Liver (tissue), 3 donors: ENCODE measurements around the gene CNKSR3.

Source experiments
- FOXA1 ChIP-seq: IDR thresholded peaks from 2 replicates; pipeline ENCODE4 v1.6.1; 2016; ENCODE audit warnings: antibody characterized with exemption
- GABPA ChIP-seq, 2 donors: IDR thresholded peaks in 1 of 2; conservative IDR thresholded peaks in 1 of 2; 2 replicates each; pipeline ENCODE4 v1.6.1; 2016; ENCODE audit warnings: antibody characterized with exemption in 2 of 2, mild to moderate bottlenecking in 1 of 2, moderate library complexity in 1 of 2
- JUND ChIP-seq, 2 donors: IDR thresholded peaks; 2 replicates each; pipeline ENCODE4 v1.6.1; 2016; ENCODE audit warnings: antibody characterized with exemption in 2 of 2
- NR2F2 ChIP-seq: IDR thresholded peaks from 2 replicates; pipeline ENCODE4 v1.6.1; 2016; ENCODE audit warnings: antibody characterized with exemption
- TAF1 ChIP-seq: conservative IDR thresholded peaks from 2 replicates; pipeline ENCODE4 v1.6.1; 2016; ENCODE audit warnings: antibody characterized with exemption, mild to moderate bottlenecking
- TF ChIP-seq, protein P1 (sequence below): fragments of 150-350 bp; IDR thresholded peaks from 2 replicates; pipeline ENCODE4 v1.5.1; 2017; ENCODE audit warnings: improper control_type of control experiment, low read depth, low read length; ENCODE audit not compliant: missing input control
- TF ChIP-seq, protein P2 (sequence below): IDR thresholded peaks from 2 replicates; pipeline ENCODE4 v1.6.1; 2016; ENCODE audit warnings: antibody characterized with exemption
- donor health status: healthy.
- donor health status: healthy.

DNA sequence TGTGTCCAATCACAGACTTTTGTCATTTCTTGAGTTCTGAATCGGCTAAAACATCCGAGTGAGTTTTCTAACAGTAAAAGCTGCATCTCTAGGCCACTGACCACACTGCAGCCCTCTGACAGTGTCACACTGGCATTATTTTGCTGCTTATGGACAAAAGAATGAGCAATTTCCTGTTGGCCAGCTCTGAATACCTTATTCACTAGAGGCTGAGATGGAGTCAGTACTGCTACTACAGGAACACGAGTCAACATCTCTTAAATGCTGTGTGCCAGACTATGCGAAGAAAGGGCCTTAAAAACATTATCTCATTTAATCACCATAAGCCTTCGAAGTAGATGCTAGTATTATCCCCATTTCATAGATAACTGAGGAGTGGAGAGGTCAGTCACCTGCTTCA, 111.4 kb downstream of the CNKSR3 start:
- no peak for TF ChIP-seq FOXA1
- TF ChIP-seq, protein P1, sequence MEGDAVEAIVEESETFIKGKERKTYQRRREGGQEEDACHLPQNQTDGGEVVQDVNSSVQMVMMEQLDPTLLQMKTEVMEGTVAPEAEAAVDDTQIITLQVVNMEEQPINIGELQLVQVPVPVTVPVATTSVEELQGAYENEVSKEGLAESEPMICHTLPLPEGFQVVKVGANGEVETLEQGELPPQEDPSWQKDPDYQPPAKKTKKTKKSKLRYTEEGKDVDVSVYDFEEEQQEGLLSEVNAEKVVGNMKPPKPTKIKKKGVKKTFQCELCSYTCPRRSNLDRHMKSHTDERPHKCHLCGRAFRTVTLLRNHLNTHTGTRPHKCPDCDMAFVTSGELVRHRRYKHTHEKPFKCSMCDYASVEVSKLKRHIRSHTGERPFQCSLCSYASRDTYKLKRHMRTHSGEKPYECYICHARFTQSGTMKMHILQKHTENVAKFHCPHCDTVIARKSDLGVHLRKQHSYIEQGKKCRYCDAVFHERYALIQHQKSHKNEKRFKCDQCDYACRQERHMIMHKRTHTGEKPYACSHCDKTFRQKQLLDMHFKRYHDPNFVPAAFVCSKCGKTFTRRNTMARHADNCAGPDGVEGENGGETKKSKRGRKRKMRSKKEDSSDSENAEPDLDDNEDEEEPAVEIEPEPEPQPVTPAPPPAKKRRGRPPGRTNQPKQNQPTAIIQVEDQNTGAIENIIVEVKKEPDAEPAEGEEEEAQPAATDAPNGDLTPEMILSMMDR = no peak
- no peak for TF ChIP-seq TAF1
- TF ChIP-seq NR2F2 = no peak
- no peak for TF ChIP-seq GABPA (IDR thresholded peaks at IDR 0.05 in 1 of 2, conservative IDR thresholded peaks at IDR 0.05 in 1 of 2)
- TF ChIP-seq JUND (IDR thresholded peaks at IDR 0.05) = no peak
- TF ChIP-seq, protein P2, sequence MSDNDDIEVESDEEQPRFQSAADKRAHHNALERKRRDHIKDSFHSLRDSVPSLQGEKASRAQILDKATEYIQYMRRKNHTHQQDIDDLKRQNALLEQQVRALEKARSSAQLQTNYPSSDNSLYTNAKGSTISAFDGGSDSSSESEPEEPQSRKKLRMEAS = no peak
